ENCODE measurements around the gene ARAP2. TPM values are rescaled to one million over a fixed set of nuclear protein-coding genes. Genes with fewer than 3 reads are reported as not detected.

Gene ARAP2
- total and polyA plus RNA-seq, 2 donors (not counting 3 experiments of a cell fraction or from before 2014, with no cell fraction given) = not detected

DNA sequence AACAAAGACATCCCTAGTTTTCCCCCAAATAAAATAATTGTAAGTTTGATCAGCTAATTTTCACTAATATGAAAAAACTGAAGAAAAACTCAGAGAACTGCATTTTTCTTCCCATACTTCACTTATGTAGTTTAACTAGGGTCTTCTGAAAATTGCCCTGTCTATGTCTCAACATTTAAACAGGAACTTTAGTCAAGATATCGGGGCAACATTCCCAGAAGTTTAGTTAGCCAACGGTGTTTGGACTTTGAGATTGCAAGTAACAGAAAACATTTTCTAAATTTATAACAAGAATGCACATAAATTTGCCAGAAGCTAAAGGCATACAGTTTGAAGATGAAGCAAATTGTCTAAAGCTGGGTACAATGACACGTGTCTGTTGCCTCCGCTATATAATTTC, 201.1 kb downstream of the ARAP2 start:
- no peaks in the 10 kb centered on the region for H3K9me1 ChIP-seq (replicated peaks; ENCODE audit: control insufficient read depth, extremely low read depth, insufficient read depth, low read length)

More for the DNA sequence above, 201.1 kb downstream of the ARAP2 start:
- Histone ChIP-seq H2AFZ (ENCODE audit: low read depth, low read length) (no peak overlapping the region), H3K9me3 (replicated peaks; ENCODE audit: control insufficient read depth, insufficient read depth, low read length) (no peaks in the 10 kb centered on the region), H3K79me2 (ENCODE audit: control insufficient read depth, insufficient read depth, low read length) (no peaks in the 10 kb centered on the region), H3K4me2 (ENCODE audit: insufficient read depth, low read length) (no peak overlapping the region), H3K27ac (ENCODE audit: insufficient read depth, low read depth, low read length) (no peak overlapping the region), H3K27me3 (ENCODE audit: control insufficient read depth in 2 of 2, insufficient read depth in 2 of 2, low read length in 2 of 2) (no peaks in the 10 kb centered on the region), H3K4me3 (replicated peaks in 1 of 3; ENCODE audit: insufficient read depth in 1 of 3, low read depth in 1 of 3, low read length in 3 of 3) (no peak overlapping the region), H4K20me1 (replicated peaks; ENCODE audit: control insufficient read depth, extremely low read depth, insufficient read depth, low read length) (no peaks in the 10 kb centered on the region), H3K36me3 (ENCODE audit: control insufficient read depth in 2 of 2, extremely low read depth in 1 of 2, insufficient read depth in 2 of 2, low read length in 2 of 2) (no peaks in the 10 kb centered on the region), H3K9ac (replicated peaks; ENCODE audit: extremely low read depth, insufficient read depth, low read length) (no peak overlapping the region), H3K4me1 (ENCODE audit: control insufficient read depth, extremely low read depth, insufficient read depth, low read length) (no peaks in the 10 kb centered on the region)
- CTCF ChIA-PET = no interaction called here
- DNase-seq (ENCODE audit: low read depth, low spot score) (no peak), FAIRE-seq (no peak)
- intact Hi-C loops (cut with micrococcal nuclease) = no loop called here
- no peak for TF ChIP-seq POLR2A (IDR thresholded peaks at IDR 0.05; ENCODE audit: low read depth, low read length)
- no peak for TF ChIP-seq MYC (IDR thresholded peaks at IDR 0.05; ENCODE audit: low read depth, low read length)
- TF ChIP-seq EZH2 (IDR thresholded peaks at IDR 0.05; ENCODE audit: borderline replicate concordance, low read depth, low read length, severe bottlenecking) = no peak
- TF ChIP-seq, protein P1, sequence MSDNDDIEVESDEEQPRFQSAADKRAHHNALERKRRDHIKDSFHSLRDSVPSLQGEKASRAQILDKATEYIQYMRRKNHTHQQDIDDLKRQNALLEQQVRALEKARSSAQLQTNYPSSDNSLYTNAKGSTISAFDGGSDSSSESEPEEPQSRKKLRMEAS (IDR thresholded peaks at IDR 0.05; ENCODE audit: insufficient read depth, insufficient read length) = no peak
- no peak for TF ChIP-seq GATA2 (IDR thresholded peaks at IDR 0.05; ENCODE audit: insufficient read depth, insufficient read length, low read depth, low read length)
- TF ChIP-seq JUN (IDR thresholded peaks at IDR 0.05; ENCODE audit: borderline replicate concordance, insufficient read depth, insufficient read length, low read depth) = no peak
- no peak for TF ChIP-seq FOS (IDR thresholded peaks at IDR 0.05; ENCODE audit: borderline replicate concordance, insufficient read depth, low read length)
- no peak for TF ChIP-seq POLR2AphosphoS5 (IDR thresholded peaks at IDR 0.05; ENCODE audit: insufficient read depth, low read depth, low read length)
- TF ChIP-seq, protein P2, sequence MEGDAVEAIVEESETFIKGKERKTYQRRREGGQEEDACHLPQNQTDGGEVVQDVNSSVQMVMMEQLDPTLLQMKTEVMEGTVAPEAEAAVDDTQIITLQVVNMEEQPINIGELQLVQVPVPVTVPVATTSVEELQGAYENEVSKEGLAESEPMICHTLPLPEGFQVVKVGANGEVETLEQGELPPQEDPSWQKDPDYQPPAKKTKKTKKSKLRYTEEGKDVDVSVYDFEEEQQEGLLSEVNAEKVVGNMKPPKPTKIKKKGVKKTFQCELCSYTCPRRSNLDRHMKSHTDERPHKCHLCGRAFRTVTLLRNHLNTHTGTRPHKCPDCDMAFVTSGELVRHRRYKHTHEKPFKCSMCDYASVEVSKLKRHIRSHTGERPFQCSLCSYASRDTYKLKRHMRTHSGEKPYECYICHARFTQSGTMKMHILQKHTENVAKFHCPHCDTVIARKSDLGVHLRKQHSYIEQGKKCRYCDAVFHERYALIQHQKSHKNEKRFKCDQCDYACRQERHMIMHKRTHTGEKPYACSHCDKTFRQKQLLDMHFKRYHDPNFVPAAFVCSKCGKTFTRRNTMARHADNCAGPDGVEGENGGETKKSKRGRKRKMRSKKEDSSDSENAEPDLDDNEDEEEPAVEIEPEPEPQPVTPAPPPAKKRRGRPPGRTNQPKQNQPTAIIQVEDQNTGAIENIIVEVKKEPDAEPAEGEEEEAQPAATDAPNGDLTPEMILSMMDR (IDR thresholded peaks at IDR 0.05; ENCODE audit: extremely low read depth in 1 of 2, insufficient read depth in 1 of 2, low read depth in 1 of 2, low read length in 2 of 2) = no peak
- no TSS peak for BruUV-seq (replicated peaks)
- POLR2A ChIA-PET = no interaction called here
- dilution Hi-C loops (cut with MboI; ENCODE audit: extremely low pct_ligation_motif_present, low sequenced_read_pairs) = no loop called here

Measured in endothelial cell of umbilical vein (primary cell).